EL (cell line): ENCODE data around the gene TIPIN.
"Not testable (repeated sequence)": the region's sequence is repeated elsewhere in the genome, so short reads cannot be mapped to it uniquely, and the experiment has no call there.

Experiments
- DNase-seq: peaks from one replicate; pipeline ENCODE4 v3.0.0-alpha.2; 2016

TIPIN gene

GRCh38 chr15:66381376-66381775, 24.9 kb upstream of the TIPIN start:
- not testable (repeated sequence) for DNase-seq

- DNase-seq = no peak
Observed at GRCh38 chr15:66378814-66379430, 22.4 kb upstream of the TIPIN start.

- no peak for DNase-seq
Observed at GRCh38 chr15:66374179-66374578, 17.7 kb upstream of the TIPIN start.

- peak; percentile 17 for DNase-seq
Observed at GRCh38 chr15:66369773-66370651, 13.5 kb upstream of the TIPIN start.

- no peak for DNase-seq
Observed at GRCh38 chr15:66364944-66365528, 8.6 kb upstream of the TIPIN start.

GRCh38 chr15:66362776-66363175, 6.3 kb upstream of the TIPIN start:
- no peak for DNase-seq

GRCh38 chr15:66361745-66362460, 5.4 kb upstream of the TIPIN start:
- not testable (repeated sequence) for DNase-seq

- no peak for DNase-seq
Observed at GRCh38 chr15:66359740-66360139, 3.3 kb upstream of the TIPIN start.

GRCh38 chr15:66356077-66356358, 467 bp downstream of the TIPIN start:
- no peak for DNase-seq

- DNase-seq = not testable (repeated sequence)
Observed at GRCh38 chr15:66348530-66348929, 8.0 kb downstream of the TIPIN start.

- DNase-seq = no peak
Observed at GRCh38 chr15:66328771-66329170, 27.7 kb downstream of the TIPIN start.

- DNase-seq = no peak
Observed at GRCh38 chr15:66327736-66328135, 28.7 kb downstream of the TIPIN start.

- no peak for DNase-seq
Observed at GRCh38 chr15:66326051-66326450, 30.4 kb downstream of the TIPIN start.

- DNase-seq = no peak
Observed at GRCh38 chr15:66323312-66323928, 33.1 kb downstream of the TIPIN start.

GRCh38 chr15:66312144-66312543, 44.3 kb downstream of the TIPIN start:
- no peak for DNase-seq

- no peak for DNase-seq
Observed at GRCh38 chr15:66310786-66311185, 45.7 kb downstream of the TIPIN start.

GRCh38 chr15:66309828-66310227, 46.7 kb downstream of the TIPIN start:
- no peak for DNase-seq

GRCh38 chr15:66308531-66308930, 48.0 kb downstream of the TIPIN start:
- no peak for DNase-seq

- no peak for DNase-seq
Observed at GRCh38 chr15:66306381-66306780, 50.1 kb downstream of the TIPIN start.

GRCh38 chr15:66304425-66304824, 52.1 kb downstream of the TIPIN start:
- DNase-seq = not testable (repeated sequence)

- DNase-seq = no peak
Observed at GRCh38 chr15:66302489-66303278, 53.8 kb downstream of the TIPIN start.

- DNase-seq = peak; percentile 6
Observed at GRCh38 chr15:66298803-66299251, 57.7 kb downstream of the TIPIN start.
